ENCODE measurements around the gene TLCD3B.

TLCD3B gene

GRCh38 chr16:30024451-30024850 is 6.6 kb downstream of the TLCD3B start:
- Histone ChIP-seq H2AK5ac (ENCODE audit: low read length) (no peak overlapping the region), H3K4me3 (ENCODE audit: low read depth, low read length) (no peak overlapping the region), H3K9ac (ENCODE audit: low read length) (no peak overlapping the region), H3K79me2 (ENCODE audit: control insufficient read depth, insufficient read depth, low read length, poor library complexity) (no peaks in the 10 kb centered on the region), H3K4ac (ENCODE audit: low read depth, low read length) (no peak overlapping the region), H4K12ac (ENCODE audit: low read depth, low read length) (no peak overlapping the region), H3K27me3 (ENCODE audit: insufficient read depth, low read length) (peaks cover 6% of the 10 kb centered on the region), H3K4me2 (ENCODE audit: low read length) (no peak overlapping the region), H3K36me3 (ENCODE audit: control insufficient read depth in 1 of 2, insufficient read depth in 2 of 2, low read length in 2 of 2) (no peaks in the 10 kb centered on the region), H4K8ac (ENCODE audit: low read depth, low read length) (no peak overlapping the region), H3K79me1 (ENCODE audit: low read length) (no peaks in the 10 kb centered on the region), H4K91ac (ENCODE audit: low read depth, low read length) (no peak overlapping the region), H2BK5ac (ENCODE audit: low read depth, low read length, poor library complexity) (no peak overlapping the region), H3K27ac (ENCODE audit: low read depth, low read length) (no peak overlapping the region), H2BK120ac (ENCODE audit: insufficient read depth, low read length, poor library complexity) (no peak overlapping the region), H3K4me1 (ENCODE audit: control insufficient read depth in 1 of 2, insufficient read depth in 2 of 2, low read length in 2 of 2) (peaks cover 0 to 4% of the 10 kb centered on the region in 2 experiments), H3K9me3 (ENCODE audit: insufficient read depth, low read depth, low read length) (no peaks in the 10 kb centered on the region), H3K23ac (ENCODE audit: low read length) (no peak overlapping the region), H3K14ac (ENCODE audit: low read length) (no peak overlapping the region), H3K18ac (ENCODE audit: low read length) (no peak overlapping the region), H2BK12ac (ENCODE audit: low read length) (no peak overlapping the region), H2AFZ (ENCODE audit: insufficient read depth, low read length, poor library complexity) (no peak overlapping the region)
- no peak for DNase-seq
- no CpG with 5 or more reads among the region's 16 CpGs for WGBS (ENCODE audit: extremely low coverage, insufficient coverage, insufficient read length)

- H3K23ac ChIP-seq (ENCODE audit: low read length) = no peak overlapping the region
- no peaks in the 10 kb centered on the region for H3K9me3 ChIP-seq (ENCODE audit: insufficient read depth, low read depth, low read length)
- H3K27me3 ChIP-seq (ENCODE audit: insufficient read depth, low read length) = no peaks in the 10 kb centered on the region
- no peak overlapping the region for H3K4ac ChIP-seq (ENCODE audit: low read depth, low read length)
- no peak overlapping the region for H4K8ac ChIP-seq (ENCODE audit: low read depth, low read length)
- no peak overlapping the region for H3K4me3 ChIP-seq (ENCODE audit: low read depth, low read length)
- no peaks in the 10 kb centered on the region for H3K79me1 ChIP-seq (ENCODE audit: low read length)
- no peak overlapping the region for H3K18ac ChIP-seq (ENCODE audit: low read length)
- no CpG with 5 or more reads among the region's 11 CpGs for WGBS (ENCODE audit: extremely low coverage, insufficient coverage, insufficient read length)
- peaks cover 0 to 4% of the 10 kb centered on the region in 2 experiments for H3K4me1 ChIP-seq (ENCODE audit: control insufficient read depth in 1 of 2, insufficient read depth in 2 of 2, low read length in 2 of 2)
- no peak overlapping the region for H3K14ac ChIP-seq (ENCODE audit: low read length)
- no peak overlapping the region for H2BK12ac ChIP-seq (ENCODE audit: low read length)
- H4K91ac ChIP-seq (ENCODE audit: low read depth, low read length) = no peak overlapping the region
- H2AK5ac ChIP-seq (ENCODE audit: low read length) = no peak overlapping the region
- no peak overlapping the region for H3K4me2 ChIP-seq (ENCODE audit: low read length)
- H3K36me3 ChIP-seq (ENCODE audit: control insufficient read depth in 1 of 2, insufficient read depth in 2 of 2, low read length in 2 of 2) = no peaks in the 10 kb centered on the region
- no peak overlapping the region for H2BK120ac ChIP-seq (ENCODE audit: insufficient read depth, low read length, poor library complexity)
- H3K79me2 ChIP-seq (ENCODE audit: control insufficient read depth, insufficient read depth, low read length, poor library complexity) = no peaks in the 10 kb centered on the region
- DNase-seq = no peak
- no peak overlapping the region for H3K9ac ChIP-seq (ENCODE audit: low read length)
- no peak overlapping the region for H2BK5ac ChIP-seq (ENCODE audit: low read depth, low read length, poor library complexity)
- no peak overlapping the region for H4K12ac ChIP-seq (ENCODE audit: low read depth, low read length)
- H3K27ac ChIP-seq (ENCODE audit: low read depth, low read length) = no peak overlapping the region
- H2AFZ ChIP-seq (ENCODE audit: insufficient read depth, low read length, poor library complexity) = no peak overlapping the region
Observed at GRCh38 chr16:30023586-30023985, 7.5 kb downstream of the TLCD3B start.

- Histone ChIP-seq H2AK5ac (ENCODE audit: low read length) (no peak within 1 kb of the TSS), H2BK120ac (ENCODE audit: insufficient read depth, low read length, poor library complexity) (no peak within 1 kb of the TSS), H4K8ac (ENCODE audit: low read depth, low read length) (no peak within 1 kb of the TSS), H4K91ac (ENCODE audit: low read depth, low read length) (no peak within 1 kb of the TSS), H3K23ac (ENCODE audit: low read length) (no peak within 1 kb of the TSS), H3K79me2 (ENCODE audit: control insufficient read depth, insufficient read depth, low read length, poor library complexity) (no peaks in the 10 kb centered on the region), H3K4ac (ENCODE audit: low read depth, low read length) (no peak within 1 kb of the TSS), H3K9ac (ENCODE audit: low read length) (no peak within 1 kb of the TSS), H3K14ac (ENCODE audit: low read length) (no peak within 1 kb of the TSS), H3K4me2 (ENCODE audit: low read length) (no peak within 1 kb of the TSS), H3K4me1 (ENCODE audit: control insufficient read depth in 1 of 2, insufficient read depth in 2 of 2, low read length in 2 of 2) (peaks cover 0 to 4% of the 10 kb centered on the region in 2 experiments), H3K4me3 (ENCODE audit: low read depth, low read length) (no peak within 1 kb of the TSS), H3K27ac (ENCODE audit: low read depth, low read length) (no peak within 1 kb of the TSS), H4K12ac (ENCODE audit: low read depth, low read length) (no peak within 1 kb of the TSS), H2AFZ (ENCODE audit: insufficient read depth, low read length, poor library complexity) (no peak within 1 kb of the TSS), H3K79me1 (ENCODE audit: low read length) (no peaks in the 10 kb centered on the region), H3K9me3 (ENCODE audit: insufficient read depth, low read depth, low read length) (no peaks in the 10 kb centered on the region), H3K27me3 (ENCODE audit: insufficient read depth, low read length) (no peaks in the 10 kb centered on the region), H2BK12ac (ENCODE audit: low read length) (no peak within 1 kb of the TSS), H2BK5ac (ENCODE audit: low read depth, low read length, poor library complexity) (no peak within 1 kb of the TSS), H3K36me3 (ENCODE audit: control insufficient read depth in 1 of 2, insufficient read depth in 2 of 2, low read length in 2 of 2) (no peaks in the 10 kb centered on the region), H3K18ac (ENCODE audit: low read length) (no peak within 1 kb of the TSS)
- no peak for DNase-seq
- WGBS (ENCODE audit: extremely low coverage, insufficient coverage, insufficient read length) = no CpG with 5 or more reads among the region's 6 CpGs
Observed at GRCh38 chr16:30022887-30023286, 8.2 kb downstream of the TLCD3B start, which contains the start of gene C16orf92. Gene C16orf92 (plus strand): TSS chr16:30023198. CDS start chr16:30023341, 143 bp downstream.

GRCh38 chr16:30018731-30019158 is 12.3 kb downstream of the TLCD3B start:
- Histone ChIP-seq H3K23ac (ENCODE audit: low read length) (no peak overlapping the region), H3K9ac (ENCODE audit: low read length) (no peak overlapping the region), H3K27ac (ENCODE audit: low read depth, low read length) (no peak overlapping the region), H3K27me3 (ENCODE audit: insufficient read depth, low read length) (no peaks in the 10 kb centered on the region), H3K9me3 (ENCODE audit: insufficient read depth, low read depth, low read length) (no peaks in the 10 kb centered on the region), H4K91ac (ENCODE audit: low read depth, low read length) (no peak overlapping the region), H2BK12ac (ENCODE audit: low read length) (no peak overlapping the region), H3K4me2 (ENCODE audit: low read length) (no peak overlapping the region), H2AK5ac (ENCODE audit: low read length) (no peak overlapping the region), H3K4ac (ENCODE audit: low read depth, low read length) (no peak overlapping the region), H3K4me1 (ENCODE audit: control insufficient read depth in 1 of 2, insufficient read depth in 2 of 2, low read length in 2 of 2) (peaks cover 0 to 4% of the 10 kb centered on the region in 2 experiments), H3K18ac (ENCODE audit: low read length) (no peak overlapping the region), H3K79me1 (ENCODE audit: low read length) (no peaks in the 10 kb centered on the region), H4K8ac (ENCODE audit: low read depth, low read length) (no peak overlapping the region), H2BK5ac (ENCODE audit: low read depth, low read length, poor library complexity) (no peak overlapping the region), H2BK120ac (ENCODE audit: insufficient read depth, low read length, poor library complexity) (no peak overlapping the region), H3K36me3 (ENCODE audit: control insufficient read depth in 1 of 2, insufficient read depth in 2 of 2, low read length in 2 of 2) (no peaks in the 10 kb centered on the region), H3K4me3 (ENCODE audit: low read depth, low read length) (no peak overlapping the region), H3K79me2 (ENCODE audit: control insufficient read depth, insufficient read depth, low read length, poor library complexity) (no peaks in the 10 kb centered on the region), H3K14ac (ENCODE audit: low read length) (no peak overlapping the region), H2AFZ (ENCODE audit: insufficient read depth, low read length, poor library complexity) (no peak overlapping the region), H4K12ac (ENCODE audit: low read depth, low read length) (no peak overlapping the region)
- no CpG with 5 or more reads among the region's 4 CpGs for WGBS (ENCODE audit: extremely low coverage, insufficient coverage, insufficient read length)
- DNase-seq = peak; percentile 16 to 22
